HepG2 (cell line): Measurements from ENCODE around the gene STH.

ENCODE experiments used
- ARID2 ChIP-seq: sonication (generic); formaldehyde crosslinking; IDR thresholded peaks from 2 replicates; pipeline ENCODE4 v1.8.1; 2022; ENCODE audit warnings: mild to moderate bottlenecking, missing genetic modification reagents, borderline replicate concordance
- EP300 ChIP-seq, 3 experiments: sonication (generic) in 1 of 3; formaldehyde crosslinking in 1 of 3; IDR thresholded peaks; 2 replicates each; pipeline versions ENCODE4 v1.5.1 to v1.6.1; 2011 to 2020; ENCODE audit warnings: low read depth in 2 of 3, low read length in 2 of 3, borderline replicate concordance in 1 of 3, improper control_type of control experiment in 1 of 3, mild to moderate bottlenecking in 1 of 3, missing genetic modification reagents in 1 of 3, moderate library complexity in 1 of 3
- NFYB ChIP-seq: sonication (generic); formaldehyde crosslinking; IDR thresholded peaks from 2 replicates; pipeline ENCODE4 v1.4.0; 2020; ENCODE audit warnings: missing genetic modification reagents
- PAF1 ChIP-seq: IDR thresholded peaks from 2 replicates; pipeline ENCODE4 v1.6.1; 2016; ENCODE audit warnings: missing genetic modification reagents, missing compliant biosample characterization
- SOX5 ChIP-seq: IDR thresholded peaks from 2 replicates; pipeline ENCODE4 v1.6.1; 2016; ENCODE audit warnings: borderline replicate concordance
- SRF ChIP-seq: IDR thresholded peaks from 2 replicates; pipeline ENCODE4 v1.6.1; 2011; ENCODE audit warnings: mild to moderate bottlenecking, low read depth, low read length, moderate library complexity
- TARDBP ChIP-seq: sonication (generic); formaldehyde crosslinking; IDR thresholded peaks from 2 replicates; pipeline ENCODE4 v1.8.0; 2022; ENCODE audit warnings: mild to moderate bottlenecking, missing genetic modification reagents
- TBP ChIP-seq: sonication (generic); formaldehyde crosslinking; IDR thresholded peaks from 2 replicates; pipeline ENCODE4 v1.5.0; 2020; ENCODE audit warnings: missing genetic modification reagents
- ZFP36 ChIP-seq: fragments of 150-350 bp; IDR thresholded peaks from 2 replicates; pipeline ENCODE4 v1.6.1; 2018; ENCODE audit warnings: borderline replicate concordance, low read length, low read depth; ENCODE audit not compliant: partially characterized antibody
- ZNF121 ChIP-seq: sonication (generic); formaldehyde crosslinking; IDR thresholded peaks from 2 replicates; pipeline ENCODE4 v1.5.0; 2020; ENCODE audit warnings: mild to moderate bottlenecking, missing genetic modification reagents
- TF ChIP-seq, protein P1 (sequence below): sonication (generic); formaldehyde crosslinking; IDR thresholded peaks from 2 replicates; pipeline ENCODE4 v1.4.0; 2020; ENCODE audit warnings: missing genetic modification reagents

GRCh38 chr17:46013127-46013501 is 14.1 kb downstream of the STH start:
- TF ChIP-seq PAF1 (CRISPR knock-in tag) (no peak), TBP (CRISPR knock-in tag) (no peak), SOX5 (CRISPR knock-in tag) (no peak), ZFP36 (no peak), TARDBP (0 out of 2 replicates have a peak, but pooled peaks have one; percentile 6), NFYB (CRISPR knock-in tag) (no peak), SRF (no peak), ZNF121 (CRISPR knock-in tag) (no peak), EP300 (IDR thresholded peaks at IDR 0.05; ENCODE audit: low read depth in 2 of 2, low read length in 2 of 2) (peak in 1 of 2 experiments; percentile 40; a peak in 1 of 4 replicates), EP300 (CRISPR knock-in tag; IDR thresholded peaks at IDR 0.05; ENCODE audit: borderline replicate concordance) (no peak), ARID2 (CRISPR knock-in tag) (no peak)
- TF ChIP-seq, protein P1, sequence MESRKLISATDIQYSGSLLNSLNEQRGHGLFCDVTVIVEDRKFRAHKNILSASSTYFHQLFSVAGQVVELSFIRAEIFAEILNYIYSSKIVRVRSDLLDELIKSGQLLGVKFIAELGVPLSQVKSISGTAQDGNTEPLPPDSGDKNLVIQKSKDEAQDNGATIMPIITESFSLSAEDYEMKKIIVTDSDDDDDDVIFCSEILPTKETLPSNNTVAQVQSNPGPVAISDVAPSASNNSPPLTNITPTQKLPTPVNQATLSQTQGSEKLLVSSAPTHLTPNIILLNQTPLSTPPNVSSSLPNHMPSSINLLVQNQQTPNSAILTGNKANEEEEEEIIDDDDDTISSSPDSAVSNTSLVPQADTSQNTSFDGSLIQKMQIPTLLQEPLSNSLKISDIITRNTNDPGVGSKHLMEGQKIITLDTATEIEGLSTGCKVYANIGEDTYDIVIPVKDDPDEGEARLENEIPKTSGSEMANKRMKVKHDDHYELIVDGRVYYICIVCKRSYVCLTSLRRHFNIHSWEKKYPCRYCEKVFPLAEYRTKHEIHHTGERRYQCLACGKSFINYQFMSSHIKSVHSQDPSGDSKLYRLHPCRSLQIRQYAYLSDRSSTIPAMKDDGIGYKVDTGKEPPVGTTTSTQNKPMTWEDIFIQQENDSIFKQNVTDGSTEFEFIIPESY: no peak
